ENCODE results near the gene GFRA4.

The GFRA4 gene

GRCh38 chr20:3614466-3614865 is 48.7 kb downstream of the GFRA4 start:
- DNase-seq, result no peak

- no peak for DNase-seq
Observed at GRCh38 chr20:3613821-3614440, 49.3 kb downstream of the GFRA4 start.

- DNase-seq, result no peak
Observed at GRCh38 chr20:3612795-3613572, 50.2 kb downstream of the GFRA4 start.

GRCh38 chr20:3611901-3612300 is 51.3 kb downstream of the GFRA4 start:
- DNase-seq, result no peak
